HCT116 (cell line): ENCODE measurements around the gene IRF9. TPM values are rescaled to one million over a fixed set of nuclear protein-coding genes. Genes with fewer than 3 reads are reported as not detected.
A peak's percentile ranks its signal among the peaks of the same experiment; 100 is the strongest.

ENCODE experiments used
- ATAC-seq: fragments of 200-7000 bp; cut with Tn5 transposase; 2 replicates; pipeline ENCODE4 v1.9.1; 2020; ENCODE audit warnings: mild to moderate bottlenecking, moderate library complexity
- BruUV-seq: library from RNA; stranded (reverse); fragments of 400-500 nt; replicated peaks from 2 replicates; lab custom pipeline; 2021; lab: Mats Ljungman, UMichigan
- CTCF ChIA-PET: fragments of 300-600 bp; sonication (Branson Sonifier 250); formaldehyde crosslinking; loops from one replicate; lab custom pipeline; 2021; ENCODE audit warnings: antibody characterized with exemption; lab: Charles Lee
- POLR2A ChIA-PET: fragments of 300-600, 350-600 bp; sonication (Branson Sonifier 250); formaldehyde crosslinking; loops from one replicate; lab custom pipeline; 2021; ENCODE audit warnings: antibody characterized with exemption; lab: Charles Lee
- RAD21 ChIA-PET, 2 experiments: fragments of 300-600 bp; sonication (Branson Sonifier 250); formaldehyde crosslinking; loops; one replicate each; lab custom pipeline; 2023; ENCODE audit warnings: low total read pairs in 2 of 2; ENCODE audit not compliant: uncharacterized antibody in 2 of 2, unreplicated experiment in 2 of 2, low non-redundant PET in 1 of 2; lab: Charles Lee
- DNase-seq: peaks from one replicate; pipeline ENCODE4 v3.0.0-alpha.2; 2010; ENCODE audit warnings: low read depth, low spot score
- H2AFZ ChIP-seq: fragments of 200-600 bp; shearing (Covaris generic), sonication (generic); 2 replicates; pipeline ENCODE4 v1.6.1; 2017; ENCODE audit warnings: low read depth, mixed run types, mixed read lengths, antibody characterized with exemption, low read length; ENCODE audit not compliant: poor library complexity, severe bottlenecking
- H3K27ac ChIP-seq: 2 replicates; pipeline ENCODE4 v1.5.1; 2012; ENCODE audit warnings: low read depth, low read length
- H3K27me3 ChIP-seq: fragments of 200-600 bp; sonication (generic); 2 replicates; pipeline ENCODE4 v1.6.1; 2016; ENCODE audit warnings: mixed run types, low read length, mixed read lengths; ENCODE audit not compliant: insufficient read depth
- H3K36me3 ChIP-seq, 2 experiments: fragments of 200-500 bp in 1 of 2; fragments of 200-600 bp in 1 of 2; sonication (Bioruptor generic) in 1 of 2; sonication (generic) in 1 of 2; 2 replicates each; pipeline versions ENCODE4 v1.5.1 to v1.6.1; 2014 to 2016; ENCODE audit warnings: low read length in 2 of 2, inconsistent platforms in 1 of 2, mixed read lengths in 1 of 2, mixed run types in 1 of 2; ENCODE audit not compliant: insufficient read depth in 2 of 2, control insufficient read depth in 1 of 2
- H3K4me1 ChIP-seq, 2 experiments: fragments of 200-600 bp in 1 of 2; sonication (generic) in 1 of 2; 2 replicates each; pipeline versions ENCODE4 v1.5.1 to v1.6.1; 2012 to 2017; ENCODE audit warnings: low read length in 2 of 2, inconsistent platforms in 1 of 2, mild to moderate bottlenecking in 1 of 2, mixed read lengths in 1 of 2, mixed run types in 1 of 2, moderate library complexity in 1 of 2; ENCODE audit not compliant: insufficient read depth in 2 of 2, control insufficient read depth in 1 of 2
- H3K4me2 ChIP-seq: fragments of 200-600 bp; sonication (generic); 2 replicates; pipeline ENCODE4 v1.6.1; 2017; ENCODE audit warnings: mixed run types, low read length, mixed read lengths
- H3K4me3 ChIP-seq, 2 experiments: fragments of 200-600 bp in 1 of 2; sonication (generic) in 1 of 2; replicated peaks in 1 of 2; 2 replicates each; pipeline ENCODE4 v1.5.1; 2011 to 2016; ENCODE audit warnings: low read length in 2 of 2, control low read depth in 1 of 2, low read depth in 1 of 2, mild to moderate bottlenecking in 1 of 2, mixed read lengths in 1 of 2, mixed run types in 1 of 2
- H3K79me2 ChIP-seq: fragments of 200-600 bp; sonication (generic); 2 replicates; pipeline ENCODE4 v1.6.1; 2017; ENCODE audit warnings: mild to moderate bottlenecking, mixed run types, low read length, moderate library complexity, mixed read lengths; ENCODE audit not compliant: insufficient read depth
- H3K9ac ChIP-seq: fragments of 200-600 bp; sonication (generic); 2 replicates; pipeline ENCODE4 v1.6.1; 2016; ENCODE audit warnings: low read length, mixed read lengths
- H3K9me2 ChIP-seq: fragments of 200-600 bp; sonication (generic), shearing (Covaris generic); 2 replicates; pipeline ENCODE4 v1.6.1; 2017; ENCODE audit warnings: mixed run types, mild to moderate bottlenecking, moderate library complexity; ENCODE audit not compliant: insufficient read depth
- H3K9me3 ChIP-seq, 2 experiments: fragments of 200-500 bp in 1 of 2; fragments of 200-600 bp in 1 of 2; sonication (Bioruptor generic) in 1 of 2; sonication (generic) in 1 of 2; 2 replicates each; pipeline ENCODE4 v1.6.1; 2014 to 2017; ENCODE audit warnings: low read length in 2 of 2, mixed read lengths in 2 of 2, inconsistent platforms in 1 of 2, low read depth in 1 of 2, mild to moderate bottlenecking in 1 of 2, mixed run types in 1 of 2, moderate library complexity in 1 of 2; ENCODE audit not compliant: control insufficient read depth in 1 of 2, insufficient read depth in 1 of 2
- H4K20me1 ChIP-seq: fragments of 200-600 bp; sonication (generic), shearing (Covaris generic); 2 replicates; pipeline ENCODE4 v1.6.1; 2017; ENCODE audit warnings: mixed run types, mild to moderate bottlenecking, moderate library complexity; ENCODE audit not compliant: insufficient read depth
- ELF1 ChIP-seq: IDR thresholded peaks from 2 replicates; pipeline ENCODE4 v1.6.1; 2012; ENCODE audit warnings: low read depth, borderline replicate concordance
- EZH2 ChIP-seq: fragments of 200-600 bp; sonication (generic); IDR thresholded peaks from 2 replicates; pipeline ENCODE4 v1.6.1; 2017; ENCODE audit warnings: antibody characterized with exemption, mixed run types
- EZH2phosphoT487 ChIP-seq: fragments of 200-600 bp; IDR thresholded peaks from 2 replicates; pipeline ENCODE4 v1.6.1; 2018; ENCODE audit warnings: antibody characterized with exemption, borderline replicate concordance
- JUND ChIP-seq: IDR thresholded peaks from 2 replicates; pipeline ENCODE4 v1.6.1; 2012
- POLR2AphosphoS5 ChIP-seq: IDR thresholded peaks from 2 replicates; pipeline ENCODE4 v1.6.1; 2011; ENCODE audit warnings: mild to moderate bottlenecking, low read depth, low read length, moderate library complexity
- YY1 ChIP-seq: IDR thresholded peaks from 2 replicates; pipeline ENCODE4 v1.6.1; 2011; ENCODE audit warnings: low read length, low read depth, moderate library complexity, mild to moderate bottlenecking; ENCODE audit not compliant: insufficient replicate concordance; ENCODE audit errors: extremely low read depth
- intact Hi-C: fragments of 100-400 bp; cut with micrococcal nuclease; formaldehyde crosslinking; loops from 2 replicates; pipeline ENCODE4 v1.10.0; 2022
- total RNA-seq: library from RNA; stranded (reverse); gene quantifications from one replicate; pipeline ENCODE4 v1.2.1, GENCODE V29; 2021; ENCODE audit not compliant: unreplicated experiment
- TF ChIP-seq, protein P1 (sequence below): IDR thresholded peaks from 2 replicates; pipeline ENCODE4 v1.6.1; 2012; ENCODE audit warnings: low read depth
- TF ChIP-seq, protein P2 (sequence below), 3 experiments: fragments of 200-600 bp in 1 of 3; sonication (generic) in 1 of 3; IDR thresholded peaks in 2 of 3; conservative IDR thresholded peaks in 1 of 3; 2 replicates each; pipeline ENCODE4 v1.5.1; 2012 to 2017; ENCODE audit warnings: low read depth in 2 of 3, low read length in 2 of 3, antibody characterized with exemption in 1 of 3, borderline replicate concordance in 1 of 3, control low read depth in 1 of 3, mild to moderate bottlenecking in 1 of 3, mixed read lengths in 1 of 3, mixed run types in 1 of 3, moderate library complexity in 1 of 3; ENCODE audit not compliant: insufficient read depth in 1 of 3

The IRF9 gene
- total RNA-seq, 1 experiment from 2014 or later = 21.7 TPM

DNA sequence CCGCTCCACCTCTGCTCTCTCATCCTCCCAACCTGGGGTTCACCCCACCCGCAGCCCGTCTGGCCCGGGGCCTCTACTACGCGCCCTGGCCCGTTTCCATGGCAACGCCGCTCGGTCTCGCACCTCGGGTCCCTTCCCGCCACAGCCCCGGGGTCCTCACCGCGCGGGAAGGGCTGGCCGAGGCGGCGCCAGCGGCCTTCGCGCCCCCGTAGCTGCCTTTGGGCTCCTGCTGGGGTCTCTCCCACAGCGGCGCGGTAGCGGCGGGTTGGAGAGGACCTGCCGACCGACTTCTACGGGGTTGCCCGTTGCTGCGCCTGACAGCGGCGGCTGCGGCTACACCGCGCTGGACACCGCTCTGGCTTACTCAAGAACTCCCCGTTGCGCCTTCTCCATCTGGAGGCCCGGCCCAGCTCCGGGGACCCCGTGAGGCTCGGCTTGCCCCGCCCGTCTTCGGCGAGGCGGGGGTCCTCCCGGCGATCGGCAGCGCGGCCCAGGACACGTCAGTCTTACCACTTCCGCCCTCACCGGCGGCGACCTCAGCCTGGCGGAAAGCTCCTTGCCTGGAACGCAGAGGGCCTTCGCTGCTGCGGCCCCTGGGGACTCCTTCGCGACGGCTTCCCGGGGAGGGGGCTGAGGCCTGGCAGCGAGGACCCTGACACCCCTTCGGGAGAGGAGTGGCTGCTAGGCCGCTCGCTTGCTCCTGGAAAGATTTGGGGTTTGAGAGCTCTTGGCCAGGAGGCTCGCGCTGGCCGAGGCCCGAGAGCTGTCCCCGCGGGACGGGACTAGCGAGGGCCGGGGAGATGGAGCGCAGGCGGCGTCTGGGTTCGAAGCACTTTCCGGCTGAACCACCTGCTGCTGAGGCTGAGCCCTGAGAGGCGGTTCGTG is 34.4 kb downstream of the IRF9 start, which contains the start of gene TM9SF1 (continued):
- TF ChIP-seq, protein P1, sequence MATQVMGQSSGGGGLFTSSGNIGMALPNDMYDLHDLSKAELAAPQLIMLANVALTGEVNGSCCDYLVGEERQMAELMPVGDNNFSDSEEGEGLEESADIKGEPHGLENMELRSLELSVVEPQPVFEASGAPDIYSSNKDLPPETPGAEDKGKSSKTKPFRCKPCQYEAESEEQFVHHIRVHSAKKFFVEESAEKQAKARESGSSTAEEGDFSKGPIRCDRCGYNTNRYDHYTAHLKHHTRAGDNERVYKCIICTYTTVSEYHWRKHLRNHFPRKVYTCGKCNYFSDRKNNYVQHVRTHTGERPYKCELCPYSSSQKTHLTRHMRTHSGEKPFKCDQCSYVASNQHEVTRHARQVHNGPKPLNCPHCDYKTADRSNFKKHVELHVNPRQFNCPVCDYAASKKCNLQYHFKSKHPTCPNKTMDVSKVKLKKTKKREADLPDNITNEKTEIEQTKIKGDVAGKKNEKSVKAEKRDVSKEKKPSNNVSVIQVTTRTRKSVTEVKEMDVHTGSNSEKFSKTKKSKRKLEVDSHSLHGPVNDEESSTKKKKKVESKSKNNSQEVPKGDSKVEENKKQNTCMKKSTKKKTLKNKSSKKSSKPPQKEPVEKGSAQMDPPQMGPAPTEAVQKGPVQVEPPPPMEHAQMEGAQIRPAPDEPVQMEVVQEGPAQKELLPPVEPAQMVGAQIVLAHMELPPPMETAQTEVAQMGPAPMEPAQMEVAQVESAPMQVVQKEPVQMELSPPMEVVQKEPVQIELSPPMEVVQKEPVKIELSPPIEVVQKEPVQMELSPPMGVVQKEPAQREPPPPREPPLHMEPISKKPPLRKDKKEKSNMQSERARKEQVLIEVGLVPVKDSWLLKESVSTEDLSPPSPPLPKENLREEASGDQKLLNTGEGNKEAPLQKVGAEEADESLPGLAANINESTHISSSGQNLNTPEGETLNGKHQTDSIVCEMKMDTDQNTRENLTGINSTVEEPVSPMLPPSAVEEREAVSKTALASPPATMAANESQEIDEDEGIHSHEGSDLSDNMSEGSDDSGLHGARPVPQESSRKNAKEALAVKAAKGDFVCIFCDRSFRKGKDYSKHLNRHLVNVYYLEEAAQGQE = no peak
- no peak for TF ChIP-seq EZH2phosphoT487

DNA sequence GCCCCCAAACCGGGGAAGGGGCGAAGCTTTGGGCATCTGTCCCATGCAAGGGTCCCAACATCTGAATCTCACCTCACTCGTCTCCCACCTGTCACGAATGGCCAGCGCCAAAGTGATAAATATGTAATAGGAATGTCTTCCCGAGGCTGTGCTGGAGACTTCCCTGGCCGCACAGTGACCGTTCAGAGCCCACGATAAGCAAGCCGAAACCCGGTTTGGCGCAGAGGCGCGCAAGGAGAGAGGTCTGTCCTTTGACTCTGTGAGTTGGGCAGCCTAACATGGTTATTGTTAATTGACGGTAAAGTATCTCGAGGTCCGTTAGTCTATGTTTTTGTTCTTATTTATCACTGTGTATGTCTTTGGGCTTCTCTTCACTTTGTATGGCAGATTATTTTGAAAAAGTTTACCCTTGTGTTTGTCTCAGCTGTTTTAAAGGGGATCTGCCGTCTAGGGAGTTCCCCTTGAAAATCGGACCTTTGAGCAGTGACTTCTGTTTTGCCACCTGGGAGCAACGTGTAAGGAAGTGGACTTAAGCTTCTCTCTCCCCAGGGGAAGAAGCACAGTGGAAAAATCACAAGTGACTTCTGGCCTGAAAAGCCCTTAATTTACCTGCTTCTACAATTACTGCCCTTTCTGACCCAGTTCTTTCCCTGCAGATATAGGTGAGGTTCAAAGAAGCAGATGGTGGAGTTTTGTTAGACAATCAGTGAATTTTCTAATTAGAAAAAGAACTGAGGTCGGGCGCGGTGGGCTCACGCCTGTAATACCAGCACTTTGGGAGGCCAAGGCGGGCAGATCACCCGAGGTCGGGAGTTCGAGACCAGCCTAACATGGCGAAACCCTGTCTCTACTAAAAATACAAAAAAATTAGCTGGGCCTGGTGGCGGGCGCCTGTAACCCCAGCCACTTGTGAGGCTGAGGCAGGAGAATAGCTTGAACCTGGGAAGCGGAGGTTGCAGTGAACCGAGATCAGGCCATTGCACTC is 35.3 kb downstream of the IRF9 start:
- Histone ChIP-seq H3K4me1 (peaks cover 14 to 26% of the 10 kb centered on the region in 2 experiments), H3K9me2 (no peaks in the 10 kb centered on the region), H2AFZ (no peak overlapping the region), H3K27ac (peak overlapping the region; percentile 96), H3K9ac (peak overlapping the region; percentile 91), H3K9me3 (peaks cover 0 to 2% of the 10 kb centered on the region in 2 experiments; a peak in 1 of 4 replicates), H3K27me3 (no peaks in the 10 kb centered on the region), H3K4me2 (peak overlapping the region; percentile 84), H3K79me2 (peaks cover 33% of the 10 kb centered on the region), H3K36me3 (peaks cover 10 to 14% of the 10 kb centered on the region in 2 experiments), H3K4me3 (peak overlapping the region; percentile 85 to 88), H4K20me1 (no peaks in the 10 kb centered on the region)
- ATAC-seq (peak; percentile 22), DNase-seq (no peak)
- RAD21 ChIA-PET = no interaction called here
- intact Hi-C loops = no loop called here
- CTCF ChIA-PET = interaction anchor here (0.9 kb wide), 1 partner anchor 101 kb away, joined by 4 read pairs; no protein-coding TSS in a partner anchor
- POLR2A ChIA-PET = interaction anchor here (0.9 to 1.9 kb wide), 5 partner anchors 10 to 56 kb away, joined by 3 to 8 read pairs (median 4); partner anchors contain the start of genes CHMP4A, IRF9 and TINF2
- TF ChIP-seq YY1 (no peak), ELF1 (no peak), POLR2AphosphoS5 (no peak), EZH2 (no peak), JUND (no peak)
- TF ChIP-seq, protein P2, sequence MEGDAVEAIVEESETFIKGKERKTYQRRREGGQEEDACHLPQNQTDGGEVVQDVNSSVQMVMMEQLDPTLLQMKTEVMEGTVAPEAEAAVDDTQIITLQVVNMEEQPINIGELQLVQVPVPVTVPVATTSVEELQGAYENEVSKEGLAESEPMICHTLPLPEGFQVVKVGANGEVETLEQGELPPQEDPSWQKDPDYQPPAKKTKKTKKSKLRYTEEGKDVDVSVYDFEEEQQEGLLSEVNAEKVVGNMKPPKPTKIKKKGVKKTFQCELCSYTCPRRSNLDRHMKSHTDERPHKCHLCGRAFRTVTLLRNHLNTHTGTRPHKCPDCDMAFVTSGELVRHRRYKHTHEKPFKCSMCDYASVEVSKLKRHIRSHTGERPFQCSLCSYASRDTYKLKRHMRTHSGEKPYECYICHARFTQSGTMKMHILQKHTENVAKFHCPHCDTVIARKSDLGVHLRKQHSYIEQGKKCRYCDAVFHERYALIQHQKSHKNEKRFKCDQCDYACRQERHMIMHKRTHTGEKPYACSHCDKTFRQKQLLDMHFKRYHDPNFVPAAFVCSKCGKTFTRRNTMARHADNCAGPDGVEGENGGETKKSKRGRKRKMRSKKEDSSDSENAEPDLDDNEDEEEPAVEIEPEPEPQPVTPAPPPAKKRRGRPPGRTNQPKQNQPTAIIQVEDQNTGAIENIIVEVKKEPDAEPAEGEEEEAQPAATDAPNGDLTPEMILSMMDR (IDR thresholded peaks at IDR 0.05 in 2 of 3, conservative IDR thresholded peaks at IDR 0.05 in 1 of 3; ENCODE audit: borderline replicate concordance in 1 of 3, insufficient read depth in 1 of 3, low read depth in 2 of 3, low read length in 2 of 3) = no peak
- BruUV-seq = TSS peak; percentile 73
